GM12874 (cell line): ENCODE measurements around the gene IFIT1B.

Experiments used
- CTCF ChIP-seq: IDR thresholded peaks from 2 replicates; pipeline ENCODE4 v1.5.1; 2011; ENCODE audit warnings: low read depth, mild to moderate bottlenecking, control low read depth, low read length, moderate library complexity; ENCODE audit not compliant: insufficient read depth

Gene IFIT1B

GRCh38 chr10:89377705-89378637 is at the start of gene IFIT1B:
IFIT1B (plus strand) TSS chr10:89378056; CDS start chr10:89378136, 80 bp downstream.
- TF ChIP-seq CTCF, result no peak

- TF ChIP-seq CTCF, result no peak
These were observed 48.7 kb upstream of the IFIT1B start for GRCh38 chr10:89329151-89329550.

GRCh38 chr10:89330537-89331212 is 47.2 kb upstream of the IFIT1B start:
- no peak for TF ChIP-seq CTCF

GRCh38 chr10:89332123-89332633 is 45.7 kb upstream of the IFIT1B start:
- TF ChIP-seq CTCF, result no peak

GRCh38 chr10:89335226-89335625 is 42.6 kb upstream of the IFIT1B start:
- TF ChIP-seq CTCF, result no peak

GRCh38 chr10:89336241-89336640 is 41.6 kb upstream of the IFIT1B start:
- TF ChIP-seq CTCF, result no peak

GRCh38 chr10:89337484-89337883 is 40.4 kb upstream of the IFIT1B start:
- TF ChIP-seq CTCF, result no peak
